NCI-H345 treated with DMSO at 0.1 percent for 48 hours (cell line): ENCODE data around the gene SLC26A8.
"Not testable (repeated sequence)": the region's sequence is repeated elsewhere in the genome, so short reads cannot be mapped to it uniquely, and the experiment has no call there.

Experiments used
- DNase-seq: peaks from one replicate; lab custom pipeline; 2025; ENCODE audit not compliant: unreplicated experiment; lab: John Stamatoyannopoulos, UW

The SLC26A8 gene

DNA sequence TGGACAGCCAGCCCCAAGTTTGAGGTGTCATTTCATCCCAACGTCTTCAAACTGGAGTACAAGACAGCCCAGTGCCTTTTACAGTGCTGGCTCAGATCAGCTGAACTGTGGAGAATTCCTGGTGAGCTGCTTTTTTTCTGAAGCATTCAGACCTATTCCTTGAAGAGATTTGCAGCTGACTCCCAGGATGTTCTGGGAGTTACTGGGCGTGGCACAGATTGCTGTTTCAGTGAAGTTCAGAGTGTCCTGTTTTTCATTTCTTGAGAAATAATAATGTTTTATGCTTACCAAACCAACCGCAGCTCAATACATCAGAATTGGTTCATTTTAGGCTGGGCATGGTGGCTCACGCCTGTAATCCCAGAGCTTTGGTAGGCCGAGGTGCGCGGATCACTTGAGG is 70.1 kb downstream of the SLC26A8 start:
- DNase-seq, result no peak

DNA sequence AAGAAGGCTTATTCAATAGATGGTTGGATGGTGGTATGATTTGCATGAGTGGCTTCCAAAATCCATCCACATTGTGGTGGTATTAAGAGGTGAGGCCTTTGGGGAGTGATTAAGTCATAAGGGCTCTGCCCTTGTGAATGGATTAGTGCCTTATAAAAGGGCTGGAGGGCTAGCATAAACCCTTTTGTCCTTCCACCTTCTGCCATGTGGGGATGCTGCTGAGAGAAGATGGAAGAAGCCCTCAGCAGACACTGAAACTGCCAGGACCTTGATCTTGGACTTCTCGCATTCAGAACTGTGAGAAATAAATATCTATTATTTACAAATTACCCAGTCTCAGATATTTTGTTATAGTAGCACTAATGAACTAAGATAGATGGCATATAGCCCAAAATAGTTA is 75.7 kb downstream of the SLC26A8 start:
- DNase-seq, result no peak

DNA sequence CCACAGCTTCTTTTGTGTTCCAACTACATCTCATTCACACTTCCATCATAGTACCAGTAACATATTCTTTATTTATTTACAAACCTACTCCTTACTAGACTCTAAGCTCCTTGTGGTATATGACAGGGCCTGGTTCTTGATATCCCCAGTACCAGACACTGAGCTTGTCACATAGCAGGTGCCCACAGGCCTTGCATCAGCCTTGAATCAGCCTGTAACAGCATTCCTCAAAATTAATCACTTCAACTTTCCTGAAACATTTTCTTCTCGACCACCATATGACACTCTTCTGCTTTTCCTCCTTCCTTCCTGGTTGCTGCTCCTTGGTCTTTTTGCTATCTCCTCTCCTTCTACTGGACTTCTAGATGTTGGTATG is 78.8 kb downstream of the SLC26A8 start:
- DNase-seq, result no peak

DNA sequence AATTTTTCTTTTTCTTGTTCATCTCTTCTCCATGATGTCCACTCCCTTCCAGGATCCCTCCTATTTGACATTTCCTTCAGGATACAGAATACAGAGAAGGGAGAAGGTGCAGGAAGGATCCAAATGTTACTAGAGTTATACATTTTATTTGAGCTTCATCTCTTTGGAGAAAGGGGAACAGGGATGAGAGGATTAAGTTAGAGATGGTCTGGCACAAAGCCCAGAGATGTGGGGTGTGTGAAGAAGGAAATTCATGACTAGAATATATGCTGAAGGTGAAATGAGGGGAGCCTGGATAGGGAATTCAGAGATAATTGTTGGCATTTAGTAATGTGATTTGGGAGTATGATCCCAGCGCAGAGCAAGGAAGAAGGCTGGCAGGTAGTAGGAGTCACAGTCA is 81.1 kb downstream of the SLC26A8 start:
- DNase-seq, result no peak

DNA sequence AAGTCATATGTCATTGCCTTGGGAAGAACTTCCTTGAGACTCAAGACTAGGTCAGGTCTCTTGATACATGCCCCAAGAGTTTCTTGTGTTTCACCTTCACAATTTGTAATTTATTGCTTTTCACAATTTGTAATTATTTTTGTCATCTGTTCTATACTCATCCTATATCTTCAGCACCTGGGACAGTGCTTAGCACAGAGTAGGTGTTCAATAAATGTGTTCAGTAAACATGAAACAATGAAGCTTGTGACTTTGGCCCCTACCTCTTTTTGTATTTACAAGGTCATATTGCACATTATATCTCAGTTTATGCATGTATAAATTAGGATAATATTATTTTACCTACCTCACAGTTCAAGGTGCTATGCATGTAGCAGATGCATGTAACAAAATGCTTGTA is 82.1 kb downstream of the SLC26A8 start:
- no peak for DNase-seq

DNA sequence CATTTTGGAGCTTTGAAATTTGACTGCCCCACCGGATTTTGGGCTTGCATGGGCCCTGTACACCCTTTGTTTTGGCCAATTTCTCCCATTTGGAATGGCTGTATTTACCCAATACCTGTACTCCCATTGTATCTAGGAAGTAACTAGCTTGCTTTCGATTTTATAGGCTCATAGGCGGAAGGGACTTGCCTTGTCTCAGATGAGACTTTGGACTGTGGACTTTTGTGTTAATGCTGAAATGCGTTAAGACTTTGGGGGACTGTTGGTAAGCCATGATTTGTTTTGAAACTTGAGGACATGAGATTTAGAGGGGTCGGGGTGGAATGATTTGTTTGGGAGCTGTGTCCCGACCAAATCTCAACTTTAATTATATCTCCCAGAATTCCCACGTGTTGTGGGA is 83.3 kb downstream of the SLC26A8 start:
- DNase-seq, result not testable (repeated sequence)

DNA sequence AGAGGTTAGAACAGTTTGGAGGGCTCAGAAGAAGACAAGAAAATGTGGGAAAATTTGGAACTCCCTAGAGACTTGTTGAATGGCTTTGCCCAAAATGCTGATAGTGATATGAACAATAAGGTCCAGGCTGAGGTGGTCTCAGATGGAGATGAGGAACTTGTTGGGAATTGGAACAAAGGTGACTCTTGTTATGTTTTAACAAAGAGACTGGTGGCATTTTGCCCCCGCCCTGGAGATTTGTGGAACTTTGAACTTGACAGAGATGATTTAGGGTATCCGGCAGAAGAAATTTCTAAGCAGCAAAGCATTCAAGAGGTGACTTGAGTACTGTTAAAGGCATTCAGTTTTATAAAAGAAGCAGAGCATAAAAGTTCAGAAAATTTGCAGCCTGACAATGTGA is 84.4 kb downstream of the SLC26A8 start:
- not testable (repeated sequence) for DNase-seq

DNA sequence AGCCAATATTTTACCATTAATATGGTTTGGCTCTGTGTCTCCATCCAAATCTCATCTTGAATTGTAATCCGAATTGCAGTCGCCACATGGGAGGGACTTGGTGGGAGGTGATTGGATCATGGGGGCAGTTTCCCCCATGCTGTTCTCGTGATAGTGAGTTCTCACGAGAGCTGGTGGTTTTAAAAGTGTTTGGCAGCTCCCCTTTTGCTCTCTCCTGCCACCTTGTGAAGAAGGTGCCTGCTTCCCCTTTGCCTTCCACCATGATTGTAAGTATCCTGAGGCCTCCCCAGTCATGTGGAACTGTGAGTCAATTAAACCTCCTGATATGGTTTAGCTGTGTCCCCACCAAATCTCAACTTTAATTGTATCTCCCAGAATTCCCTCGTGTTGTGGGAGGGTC is 85.2 kb downstream of the SLC26A8 start:
- not testable (repeated sequence) for DNase-seq

DNA sequence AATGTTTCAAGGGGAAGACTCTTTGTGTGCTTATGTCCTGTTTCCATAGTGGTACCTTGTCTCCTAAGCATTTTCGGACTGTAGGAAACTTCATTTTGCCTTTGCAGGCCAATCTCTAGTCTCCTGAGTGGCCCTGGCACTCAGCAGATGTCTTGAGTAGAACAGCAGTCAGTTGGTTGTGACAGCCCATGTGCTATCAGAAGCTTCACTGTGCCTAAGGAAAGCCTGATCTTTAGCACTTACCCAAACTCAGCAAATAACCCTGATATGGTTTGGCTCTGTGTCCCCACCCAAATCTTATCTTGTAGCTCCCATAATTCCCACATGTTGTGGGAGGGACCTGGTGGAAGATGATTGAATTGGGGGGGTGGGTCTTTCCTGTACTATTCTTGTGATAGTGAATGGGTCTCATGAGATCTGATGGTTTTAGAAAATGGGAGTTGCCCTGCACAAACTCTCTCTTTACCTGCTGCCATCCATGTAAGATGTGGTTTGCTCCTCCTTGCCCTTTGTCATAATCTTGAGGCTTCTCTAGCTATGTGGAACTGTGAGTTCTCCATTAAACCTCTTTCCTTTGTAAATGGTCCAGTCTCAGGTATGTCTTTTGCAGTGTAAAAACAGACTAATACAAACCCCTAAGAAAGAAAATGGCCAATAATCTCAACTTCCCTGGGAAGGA is 87.6 kb downstream of the SLC26A8 start:
- no peak for DNase-seq

DNA sequence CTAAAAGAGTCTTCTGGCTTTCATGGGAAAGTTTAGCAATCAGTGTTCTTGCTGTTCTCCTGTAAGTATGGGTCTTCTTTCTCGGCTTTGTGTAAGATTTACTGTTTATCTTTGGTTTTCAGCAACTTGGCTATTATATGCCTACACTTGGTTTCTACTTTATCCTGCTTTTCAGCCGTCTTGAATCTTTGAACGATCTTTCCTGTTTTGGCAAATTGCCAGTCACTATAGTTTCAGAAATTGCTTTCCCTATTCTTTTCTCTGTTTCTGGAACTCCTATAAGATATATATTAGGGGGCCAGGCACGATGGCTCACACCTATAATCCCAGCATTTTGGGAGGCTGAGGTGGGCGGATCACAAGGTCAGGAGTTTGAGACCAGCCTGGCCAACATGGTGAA is 89.0 kb downstream of the SLC26A8 start:
- DNase-seq, result no peak

DNA sequence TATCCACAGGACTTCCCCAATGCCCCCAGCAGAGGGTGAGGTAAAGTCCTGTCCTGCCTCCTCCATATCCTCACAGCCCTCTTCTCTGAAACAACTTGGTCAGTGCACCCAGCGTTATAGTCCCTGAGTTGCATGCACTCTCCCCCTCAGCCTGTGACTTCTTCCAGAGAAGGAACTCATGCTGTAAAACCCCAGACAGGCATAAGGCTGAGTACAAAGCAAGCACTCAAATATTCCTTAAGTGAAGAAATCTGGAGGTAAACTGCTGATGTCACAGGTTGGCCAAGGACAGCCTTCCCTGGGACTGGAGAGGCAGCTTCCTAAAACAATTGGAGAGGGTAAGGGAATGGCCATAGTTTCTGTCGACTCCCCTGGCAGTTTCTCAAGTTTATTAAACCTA is 90.6 kb downstream of the SLC26A8 start:
- DNase-seq, result no peak

DNA sequence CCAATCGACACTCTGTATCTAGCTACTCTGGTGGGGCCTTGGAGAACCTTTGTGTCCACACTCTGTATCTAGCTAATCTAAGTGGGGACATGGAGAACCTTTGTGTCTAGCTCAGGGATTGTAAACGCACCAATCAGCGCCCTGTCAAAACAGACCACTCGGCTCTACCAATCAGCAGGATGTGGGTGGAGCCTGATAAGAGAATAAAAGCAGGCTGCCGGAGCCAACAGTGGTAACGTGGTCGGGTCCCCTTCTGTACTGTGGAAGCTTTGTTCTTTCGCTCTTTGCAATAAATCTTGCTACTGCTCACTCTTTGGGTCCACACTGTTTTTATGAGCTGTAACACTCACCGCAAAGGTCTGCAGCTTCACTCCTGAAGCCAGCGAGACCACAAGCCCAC is 92.6 kb downstream of the SLC26A8 start:
- DNase-seq, result not testable (repeated sequence)

DNA sequence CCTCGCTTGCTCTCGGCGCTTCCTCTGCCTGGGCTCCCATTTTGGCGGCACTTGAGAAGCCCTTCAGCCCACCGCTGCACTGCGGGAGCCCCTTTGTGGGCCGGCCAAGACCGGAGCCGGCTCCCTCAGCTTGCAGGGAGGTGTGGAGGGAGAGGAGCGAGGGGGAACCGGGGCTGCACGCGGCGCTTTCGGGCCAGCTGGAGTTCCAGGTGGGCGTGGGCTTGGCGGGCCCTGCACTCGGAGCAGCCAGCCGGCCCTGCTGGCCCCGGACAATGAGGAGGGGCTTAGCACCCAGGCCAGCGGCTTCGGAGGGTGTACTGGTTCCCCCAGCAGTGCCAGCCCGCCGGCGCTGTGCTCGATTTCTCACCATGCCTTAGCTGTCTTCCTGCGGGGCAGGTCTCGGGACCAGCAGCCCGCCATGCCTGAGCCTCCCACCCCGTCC is 93.3 kb downstream of the SLC26A8 start:
- peak; percentile 18 for DNase-seq

DNA sequence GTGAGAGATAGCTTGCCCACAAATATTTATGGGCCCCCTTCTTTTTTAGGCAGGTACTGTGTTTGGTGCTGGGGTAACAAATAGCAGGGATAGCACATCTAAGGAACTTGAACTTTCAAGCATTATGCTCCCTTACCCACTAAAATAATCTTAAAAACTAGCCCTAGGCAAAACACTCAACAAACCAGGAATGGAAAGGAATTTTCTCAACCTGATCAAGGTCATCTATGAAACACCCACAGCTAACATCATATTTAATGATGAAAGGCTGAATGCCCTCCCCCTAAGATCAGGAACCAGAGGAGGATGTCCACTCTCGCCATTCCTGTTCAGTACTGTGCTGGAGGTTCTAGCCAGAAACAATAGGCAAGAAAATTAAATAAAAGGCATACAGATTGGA is 94.8 kb downstream of the SLC26A8 start:
- no peak for DNase-seq

DNA sequence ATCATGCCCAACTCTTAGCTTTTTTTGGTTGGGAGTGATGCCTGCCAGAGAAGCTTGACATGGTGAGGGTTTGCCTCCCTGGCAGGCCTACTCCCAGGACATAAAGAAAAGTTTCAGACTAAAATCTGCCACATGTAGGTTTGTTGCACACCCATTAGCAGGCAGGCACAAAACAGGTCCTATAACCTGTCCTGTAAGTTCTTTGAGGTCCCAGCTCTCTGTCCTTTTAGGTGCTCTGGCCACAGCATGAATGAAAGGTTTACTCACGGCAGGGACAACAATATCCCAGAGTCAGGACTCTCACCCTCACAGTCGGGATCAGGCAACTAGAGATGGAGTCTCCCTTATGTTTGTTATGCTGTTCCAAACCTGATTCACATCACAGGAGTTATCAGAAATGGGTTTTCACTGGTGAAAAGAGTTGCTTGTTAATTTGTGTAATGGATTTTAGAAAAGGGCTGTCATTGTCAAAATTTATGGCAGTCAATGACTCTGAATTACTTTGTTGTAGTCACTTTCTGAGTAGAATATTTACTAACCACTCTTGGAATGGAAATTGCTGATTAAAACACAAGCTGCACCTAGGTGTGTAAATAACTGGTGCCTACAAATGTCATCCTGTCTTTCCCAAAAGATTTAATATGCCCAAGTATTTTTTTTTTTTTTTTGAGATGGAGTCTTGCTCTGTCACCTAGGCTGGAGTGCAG is 97.8 kb downstream of the SLC26A8 start:
- no peak for DNase-seq

DNA sequence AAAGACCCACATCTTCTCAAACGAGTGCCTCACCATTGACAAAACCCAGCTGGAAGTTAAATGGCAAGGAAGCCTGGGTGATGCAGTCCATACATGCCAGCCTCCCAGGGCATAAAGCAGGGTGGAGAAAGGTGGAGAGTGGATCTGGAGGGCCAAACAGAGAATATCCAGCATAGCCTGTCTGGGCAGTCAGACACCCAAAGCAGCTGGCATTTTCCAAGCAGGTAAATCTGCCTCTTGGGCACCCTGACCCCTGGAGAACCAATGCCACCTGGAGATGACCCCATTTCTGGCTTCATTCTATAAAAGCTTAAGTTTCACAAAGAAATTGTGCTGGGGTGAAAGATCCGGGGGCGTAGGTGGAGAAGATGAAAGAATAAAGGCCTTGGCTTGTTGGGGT is 98.5 kb downstream of the SLC26A8 start:
- no peak for DNase-seq

DNA sequence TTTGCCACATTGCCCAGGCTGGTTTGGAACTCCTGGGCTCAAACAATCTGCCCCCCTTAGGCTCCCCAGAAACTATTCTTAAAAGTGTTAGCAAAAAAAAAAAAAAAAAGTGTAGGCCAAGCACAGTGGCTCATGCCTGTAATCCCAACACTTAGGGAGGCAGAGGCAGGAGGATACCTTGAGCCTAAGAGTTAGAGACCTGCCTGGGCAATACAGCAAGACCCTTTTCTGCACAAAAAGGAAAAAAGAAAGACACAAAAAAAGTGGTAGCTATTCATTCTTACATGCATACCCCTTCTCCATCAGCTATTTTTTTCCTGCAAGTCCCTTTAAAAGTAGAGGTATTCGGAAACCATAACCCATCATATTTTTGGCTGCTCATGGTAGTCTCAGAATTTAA is 100.3 kb downstream of the SLC26A8 start:
- DNase-seq, result no peak

DNA sequence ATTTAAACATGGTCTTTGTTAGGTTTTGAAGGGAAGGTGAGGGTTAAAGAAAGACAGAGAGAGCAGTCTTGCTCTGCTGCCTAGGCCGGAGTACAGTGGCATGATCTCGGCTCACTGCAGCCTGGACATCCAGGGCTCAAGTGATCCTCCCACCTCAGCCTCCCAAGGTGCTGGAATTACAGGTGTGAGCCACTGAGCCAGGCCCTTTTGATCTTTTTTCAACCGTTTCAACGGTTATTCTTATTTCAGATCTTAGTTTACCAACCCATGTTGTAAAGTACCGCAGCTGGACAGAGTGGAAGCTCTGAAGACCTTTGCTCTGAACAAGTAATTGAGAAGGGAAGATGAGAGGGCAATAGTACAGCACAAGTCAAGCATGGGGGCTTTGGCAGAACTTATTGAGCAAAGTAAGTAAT is 102.3 kb downstream of the SLC26A8 start:
- DNase-seq, result no peak

DNA sequence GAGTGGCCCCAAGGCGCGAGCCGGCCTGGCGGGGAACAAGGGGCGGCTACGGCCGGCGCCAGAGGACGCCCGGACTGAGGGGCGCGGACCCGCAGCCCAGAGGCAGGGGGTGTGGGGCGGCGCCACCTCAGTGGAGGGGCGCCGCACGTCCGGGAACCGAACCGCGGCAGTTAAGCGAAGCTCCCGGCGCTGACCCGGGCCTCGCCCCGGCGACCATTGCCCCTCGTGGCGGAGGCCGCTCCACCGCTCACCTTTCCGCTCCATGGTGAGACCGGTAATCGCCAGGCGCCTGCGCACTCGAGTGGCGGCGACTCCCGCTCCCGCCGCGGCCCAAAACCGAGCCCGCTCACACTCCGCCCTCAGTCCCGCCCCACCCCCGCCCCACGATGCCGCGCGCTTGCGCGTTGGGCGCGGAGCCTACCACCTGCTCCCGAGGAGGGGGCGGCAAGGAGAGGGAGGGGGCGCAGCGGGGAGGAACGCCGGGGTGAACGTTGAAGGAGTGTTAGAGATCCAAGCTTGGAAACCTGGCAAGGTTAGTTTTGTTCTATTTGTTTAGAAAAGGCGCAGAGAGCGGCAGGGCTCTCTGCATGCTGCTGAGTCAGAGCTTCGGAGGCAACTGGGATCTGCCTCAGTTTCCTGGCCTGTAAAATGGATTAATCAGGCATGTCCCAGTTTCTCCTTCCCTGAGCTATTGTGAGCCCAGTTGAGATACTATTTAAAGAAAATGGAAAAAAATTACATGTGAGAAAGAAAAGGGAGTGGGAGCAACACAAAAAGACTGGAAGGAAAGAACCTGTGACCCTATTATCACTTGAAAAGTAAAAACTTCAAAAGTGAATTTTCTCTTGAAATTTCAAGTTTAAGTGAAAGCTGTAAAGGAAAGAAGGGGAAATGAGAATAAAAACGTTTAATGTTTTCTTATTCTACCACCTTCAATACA is 103.4 kb downstream of the SLC26A8 start, which contains the start of gene SRPK1:
Gene SRPK1, minus strand, starts transcription at position 306 of the 940 bp plus-strand sequence. Its CDS starts 42 bp downstream, at position 264.
- DNase-seq, result peak; percentile 66

DNA sequence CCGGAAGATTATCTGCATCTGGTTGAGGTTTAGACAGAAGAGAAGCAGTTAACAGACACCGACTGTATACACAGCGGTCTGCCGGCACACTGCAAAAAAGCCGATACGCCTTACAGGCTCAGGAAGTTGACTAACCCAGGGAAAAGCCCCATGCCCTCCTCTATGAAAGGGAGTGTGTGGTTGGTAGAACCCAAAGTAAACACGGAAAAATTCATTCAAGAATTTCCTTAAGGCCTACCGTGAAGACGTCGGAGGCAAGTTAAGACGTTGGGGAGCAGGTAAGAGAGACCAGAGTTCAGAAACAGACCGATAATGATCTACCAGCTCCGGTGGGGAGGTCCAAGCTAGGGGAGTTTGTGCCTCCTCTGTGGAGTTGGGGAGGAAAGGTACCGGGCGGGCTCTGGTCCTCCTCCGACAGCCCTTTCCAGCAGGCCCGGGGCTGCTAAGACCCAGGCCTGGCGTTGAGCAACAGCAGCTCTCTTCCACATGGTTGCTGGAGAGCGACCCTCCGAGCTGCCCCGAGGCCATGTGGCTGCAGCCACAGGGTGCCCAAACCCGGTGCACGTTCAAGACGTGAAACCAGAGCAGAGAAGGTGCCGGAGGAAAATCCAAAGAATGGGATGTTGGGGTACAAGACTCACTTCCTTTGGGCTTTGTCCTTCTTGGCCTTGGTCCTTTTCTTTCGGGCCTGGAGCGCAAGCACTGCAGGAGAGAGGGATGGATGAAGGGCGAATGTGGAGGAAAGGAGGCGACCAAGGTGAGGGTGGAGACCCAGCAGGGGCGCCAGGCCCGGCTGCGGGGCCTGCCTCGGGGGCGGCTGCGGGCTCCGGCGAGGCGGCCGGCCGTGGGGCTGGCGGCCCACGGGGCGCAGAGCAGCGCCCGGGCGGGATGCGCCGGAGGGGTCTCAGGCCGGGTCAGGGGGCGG is 104.4 kb downstream of the SLC26A8 start:
- DNase-seq, result no peak
